ENCODE measurements around the gene PBLD.
"Not testable (repeated sequence)": the region's sequence is repeated elsewhere in the genome, so short reads cannot be mapped to it uniquely, and the experiment has no call there.

The PBLD gene

GRCh38 chr10:68330852-68331454 is 1.8 kb downstream of the PBLD start:
- peak; percentile 6 to 10 for DNase-seq

- no peak for DNase-seq
Observed at GRCh38 chr10:68329506-68329861, 3.2 kb downstream of the PBLD start.

GRCh38 chr10:68327889-68328786 is 4.6 kb downstream of the PBLD start:
- DNase-seq, result no peak

- DNase-seq, result not testable (repeated sequence)
Observed at GRCh38 chr10:68324396-68324795, 8.3 kb downstream of the PBLD start.

- DNase-seq, result no peak
Observed at GRCh38 chr10:68318331-68319059, 14.2 kb downstream of the PBLD start.

GRCh38 chr10:68315582-68315981 is 17.1 kb downstream of the PBLD start:
- DNase-seq, result no peak

- DNase-seq, result not testable (repeated sequence)
Observed at GRCh38 chr10:68314930-68315329, 17.8 kb downstream of the PBLD start.

GRCh38 chr10:68310531-68310930 is 22.2 kb downstream of the PBLD start:
- DNase-seq, result no peak

GRCh38 chr10:68305854-68306253 is 26.9 kb downstream of the PBLD start:
- DNase-seq, result no peak

GRCh38 chr10:68303849-68304412 is 28.8 kb downstream of the PBLD start:
- DNase-seq, result no peak

- no peak for DNase-seq
Observed at GRCh38 chr10:68302871-68303270, 29.9 kb downstream of the PBLD start.

GRCh38 chr10:68302503-68302823 is 30.3 kb downstream of the PBLD start:
- no peak for DNase-seq

GRCh38 chr10:68301790-68302502 is 30.8 kb downstream of the PBLD start:
- no peak for DNase-seq

- DNase-seq, result no peak
Observed at GRCh38 chr10:68301301-68301700, 31.4 kb downstream of the PBLD start.

- DNase-seq, result no peak
Observed at GRCh38 chr10:68296843-68297663, 35.7 kb downstream of the PBLD start.

- DNase-seq, result no peak
Observed at GRCh38 chr10:68290736-68291135, 42.0 kb downstream of the PBLD start.

GRCh38 chr10:68288717-68289116 is 44.0 kb downstream of the PBLD start:
- DNase-seq, result no peak

GRCh38 chr10:68284062-68285001 is 48.4 kb downstream of the PBLD start:
- DNase-seq, result no peak

- no peak for DNase-seq
Observed at GRCh38 chr10:68280758-68281157, 52.0 kb downstream of the PBLD start.

- DNase-seq, result not testable (repeated sequence)
Observed at GRCh38 chr10:68278906-68279753, 53.6 kb downstream of the PBLD start.
